Muscle layer of colon (tissue), 2 donors: Measurements from ENCODE around the gene RTP4.

ENCODE experiments used
- H3K27ac ChIP-seq: one replicate; pipeline ENCODE4 v1.7.0; 2013; ENCODE audit warnings: low read depth, mild to moderate bottlenecking, low read length, moderate library complexity
- H3K27me3 ChIP-seq, 2 donors: one replicate each; pipeline ENCODE4 v1.7.0; 2013; ENCODE audit warnings: low read length in 2 of 2, mild to moderate bottlenecking in 2 of 2; ENCODE audit not compliant: insufficient read depth in 2 of 2, control insufficient read depth in 1 of 2
- H3K36me3 ChIP-seq: one replicate; pipeline ENCODE4 v1.7.0; 2013; ENCODE audit warnings: mild to moderate bottlenecking, low read length; ENCODE audit not compliant: insufficient read depth
- H3K4me1 ChIP-seq: one replicate; pipeline ENCODE4 v1.7.0; 2013; ENCODE audit warnings: mild to moderate bottlenecking, low read length; ENCODE audit not compliant: insufficient read depth
- H3K4me3 ChIP-seq, 2 donors: one replicate each; pipeline ENCODE4 v1.7.0; 2013; ENCODE audit warnings: low read length in 2 of 2, low read depth in 1 of 2, mild to moderate bottlenecking in 1 of 2, moderate library complexity in 1 of 2
- H3K9ac ChIP-seq: one replicate; pipeline ENCODE4 v1.7.0; 2013; ENCODE audit warnings: low read length
- H3K9me3 ChIP-seq: one replicate; pipeline ENCODE4 v1.7.0; 2013; ENCODE audit warnings: mild to moderate bottlenecking, low read length
- donor health status: abdominal sarcoma.
- donor health status: Adenocarcinoma of cecum.

Gene RTP4

DNA sequence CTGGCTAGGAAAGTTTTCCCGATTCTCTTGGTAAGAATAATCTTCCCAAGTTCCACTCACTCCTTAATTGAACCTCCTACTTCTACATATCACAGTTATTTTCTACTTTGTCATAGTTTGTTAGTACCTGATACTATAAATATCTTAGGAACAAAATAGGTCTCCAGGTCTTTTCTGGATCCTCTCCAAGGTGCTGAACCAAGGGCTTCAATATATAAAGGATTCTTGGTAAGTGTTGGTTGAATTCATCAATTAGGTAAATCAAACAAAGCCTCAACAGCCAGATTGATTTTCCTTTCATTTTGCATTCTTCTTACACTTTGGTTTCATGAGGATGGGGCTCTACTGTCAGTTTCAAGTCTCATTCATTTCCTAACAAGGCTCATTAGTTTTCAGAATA lies 27.6 kb upstream of the RTP4 start:
- Histone ChIP-seq H3K4me3 (no peak overlapping the region), H3K27ac (no peak overlapping the region), H3K27me3 (no peaks in the 10 kb centered on the region), H3K9me3 (no peaks in the 10 kb centered on the region), H3K36me3 (no peaks in the 10 kb centered on the region), H3K4me1 (no peaks in the 10 kb centered on the region), H3K9ac (no peak overlapping the region)

DNA sequence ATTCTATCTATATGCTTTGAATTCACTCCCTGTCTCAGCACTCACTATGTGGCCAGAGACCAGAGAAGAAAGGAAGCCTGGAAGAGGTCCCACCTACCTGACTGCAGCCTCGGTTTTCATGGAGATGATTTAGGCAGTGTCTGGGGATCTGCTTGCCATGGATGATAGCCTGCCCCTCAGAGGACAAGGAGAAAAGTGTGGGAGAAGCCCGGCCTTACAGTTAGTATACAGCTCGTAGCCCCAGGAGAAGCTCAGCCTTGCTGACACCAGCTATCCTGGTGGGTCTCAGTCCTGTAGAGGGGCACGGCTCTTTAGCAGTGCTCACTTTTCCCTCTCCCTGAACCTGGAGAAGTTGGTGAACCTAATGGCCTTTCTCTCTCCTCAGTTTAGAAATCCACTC lies 25.9 kb upstream of the RTP4 start:
- Histone ChIP-seq H3K9ac (no peak overlapping the region), H3K27me3 (no peaks in the 10 kb centered on the region), H3K4me1 (no peaks in the 10 kb centered on the region)

DNA sequence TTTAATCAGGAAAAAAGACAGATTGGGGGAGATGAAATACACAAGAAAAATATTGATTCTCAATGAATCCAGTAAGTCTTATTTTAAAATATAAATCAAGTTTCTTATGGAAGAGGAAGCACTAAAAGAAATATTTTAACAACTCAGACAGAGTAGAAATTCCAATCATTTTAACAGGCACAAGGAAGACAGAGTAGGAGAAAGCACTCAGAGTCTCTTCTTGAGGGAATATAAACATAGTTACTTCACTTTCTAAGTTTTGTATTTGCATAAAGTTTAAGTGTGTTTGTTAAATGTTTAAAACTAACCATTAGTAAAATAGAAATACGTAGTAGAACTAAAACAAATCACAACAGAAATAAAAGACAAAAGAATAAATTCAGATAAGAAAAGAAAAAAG lies 24.5 kb upstream of the RTP4 start:
- H3K4me1 ChIP-seq: no peaks in the 10 kb centered on the region
- no peak overlapping the region for H3K4me3 ChIP-seq
- H3K9me3 ChIP-seq: no peaks in the 10 kb centered on the region
- no peaks in the 10 kb centered on the region for H3K36me3 ChIP-seq
- H3K27ac ChIP-seq: no peak overlapping the region
- H3K27me3 ChIP-seq: no peaks in the 10 kb centered on the region
- no peak overlapping the region for H3K9ac ChIP-seq

More for the DNA sequence above, 25.9 kb upstream of the RTP4 start:
- Histone ChIP-seq H3K4me3 (no peak overlapping the region), H3K27ac (no peak overlapping the region), H3K9me3 (no peaks in the 10 kb centered on the region), H3K36me3 (no peaks in the 10 kb centered on the region)

DNA sequence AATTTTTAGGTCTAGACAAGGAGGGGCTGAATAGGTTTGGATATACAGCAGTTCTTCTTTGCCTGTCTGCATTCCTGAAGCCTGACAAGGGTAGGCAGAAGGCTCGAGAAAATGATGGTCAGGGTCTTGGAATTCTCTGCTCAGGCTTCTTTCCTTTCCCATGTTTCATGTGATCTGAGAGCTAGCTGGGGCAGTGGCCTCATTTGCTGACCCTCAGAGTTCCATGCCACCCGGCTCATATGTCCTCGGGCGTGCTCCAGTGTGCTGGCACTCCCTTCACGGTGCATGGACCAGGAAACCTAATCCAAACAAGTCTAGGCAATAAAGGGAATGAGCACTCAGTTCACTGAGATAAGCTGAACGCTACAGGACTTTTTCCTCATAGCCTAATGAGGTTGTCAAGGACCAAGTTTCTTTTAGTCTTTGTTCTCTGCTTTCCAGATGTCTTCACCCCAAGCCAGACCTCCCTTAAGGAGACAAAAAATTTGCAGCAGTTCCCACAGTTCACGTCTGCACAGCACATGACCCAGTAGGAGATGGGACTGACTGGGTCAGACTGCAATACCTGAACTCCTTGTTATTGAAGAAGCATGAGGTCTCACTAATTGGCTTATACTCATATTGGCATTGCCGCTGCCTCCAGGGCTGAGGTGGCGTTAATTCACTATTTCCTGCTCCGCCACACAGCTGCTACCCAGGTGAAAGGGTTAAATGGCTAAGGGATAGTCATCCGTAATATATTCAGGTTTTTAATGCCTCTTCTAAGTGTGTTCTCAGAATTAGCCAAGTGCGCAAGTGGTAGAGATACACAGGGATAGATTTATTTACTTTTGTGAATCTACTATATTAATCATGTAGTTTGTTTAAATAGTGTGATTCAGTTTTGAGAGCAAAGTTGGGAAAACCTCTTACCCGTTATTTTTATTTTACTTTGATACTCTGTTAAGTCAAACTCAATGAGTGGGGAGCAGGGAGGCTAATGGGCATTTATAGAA lies 15.3 kb upstream of the RTP4 start:
- Histone ChIP-seq H3K9me3 (no peaks in the 10 kb centered on the region), H3K36me3 (no peaks in the 10 kb centered on the region), H3K27me3 (no peaks in the 10 kb centered on the region), H3K9ac (no peak overlapping the region), H3K4me3 (no peak overlapping the region), H3K4me1 (no peaks in the 10 kb centered on the region), H3K27ac (no peak overlapping the region)

GRCh38 chr3:187358068-187358467 lies 10.1 kb upstream of the RTP4 start:
- Histone ChIP-seq H3K4me1 (no peaks in the 10 kb centered on the region), H3K9ac (no peak overlapping the region), H3K27ac (no peak overlapping the region), H3K27me3 (no peaks in the 10 kb centered on the region), H3K9me3 (no peaks in the 10 kb centered on the region), H3K4me3 (no peak overlapping the region), H3K36me3 (no peaks in the 10 kb centered on the region)

DNA sequence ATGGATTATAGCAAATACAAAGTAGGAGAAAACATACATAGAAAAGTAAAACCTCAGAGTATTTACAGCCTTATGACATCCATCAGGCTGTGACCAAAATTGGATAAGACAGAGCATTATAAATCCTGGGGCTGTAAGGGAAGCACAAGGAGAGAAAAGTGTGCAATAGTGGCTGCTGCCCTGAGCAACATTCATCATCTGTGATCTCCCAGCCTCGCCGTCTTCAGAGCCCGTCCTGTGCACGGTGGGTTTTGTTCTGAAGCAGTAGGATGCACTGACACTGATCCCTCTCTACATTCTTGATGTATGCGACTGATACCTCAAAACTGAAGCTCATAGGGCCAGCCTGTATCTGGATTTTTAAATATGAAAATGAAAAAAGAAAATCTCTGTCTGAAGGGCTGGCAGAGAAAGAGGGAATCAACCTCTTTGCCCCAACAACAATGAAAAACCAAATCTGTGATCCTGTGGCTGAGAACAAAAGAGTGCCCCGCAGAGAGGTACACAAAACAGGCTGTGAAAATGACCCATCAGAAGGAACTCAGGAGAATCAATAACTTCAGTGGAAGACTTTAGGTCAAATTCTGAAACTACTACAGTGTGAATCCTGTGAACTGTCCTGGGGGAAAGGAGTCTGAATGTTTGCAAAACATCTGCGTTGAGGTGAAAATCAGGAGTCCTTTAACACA lies 8.2 kb upstream of the RTP4 start:
- no peak overlapping the region for H3K4me3 ChIP-seq
- H3K9me3 ChIP-seq: no peaks in the 10 kb centered on the region
- H3K4me1 ChIP-seq: no peaks in the 10 kb centered on the region
- no peaks in the 10 kb centered on the region for H3K27me3 ChIP-seq
- H3K27ac ChIP-seq: no peak overlapping the region
- no peak overlapping the region for H3K9ac ChIP-seq
- no peaks in the 10 kb centered on the region for H3K36me3 ChIP-seq

GRCh38 chr3:187360596-187360995 lies 7.6 kb upstream of the RTP4 start:
- no peaks in the 10 kb centered on the region for H3K27me3 ChIP-seq
- no peak overlapping the region for H3K4me3 ChIP-seq
- H3K4me1 ChIP-seq: no peaks in the 10 kb centered on the region
- H3K27ac ChIP-seq: no peak overlapping the region
- no peaks in the 10 kb centered on the region for H3K36me3 ChIP-seq
- H3K9me3 ChIP-seq: no peaks in the 10 kb centered on the region
- H3K9ac ChIP-seq: no peak overlapping the region

DNA sequence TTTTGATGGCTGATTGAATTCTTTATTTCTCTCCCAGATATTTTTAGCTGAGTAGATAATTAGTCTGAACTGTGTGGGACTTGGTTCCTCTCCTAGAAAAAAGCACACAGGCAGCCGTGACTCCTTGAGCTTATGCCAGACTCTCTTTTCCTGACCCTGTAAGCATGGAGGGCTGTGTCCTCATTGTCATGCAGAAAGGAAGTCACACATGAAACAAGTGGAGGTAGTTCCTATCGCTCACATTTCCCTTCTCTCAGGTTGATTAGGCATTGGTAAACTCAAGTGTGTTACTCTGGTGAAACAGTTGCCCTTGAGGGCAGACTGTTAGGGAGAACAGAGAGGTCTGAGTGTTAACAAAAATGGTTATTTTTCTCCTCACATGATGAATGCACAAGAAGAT lies 6.3 kb upstream of the RTP4 start:
- H3K9me3 ChIP-seq: no peaks in the 10 kb centered on the region
- H3K36me3 ChIP-seq: no peaks in the 10 kb centered on the region
- no peaks in the 10 kb centered on the region for H3K4me1 ChIP-seq
- H3K9ac ChIP-seq: no peak overlapping the region
- no peak overlapping the region for H3K27ac ChIP-seq
- no peak overlapping the region for H3K4me3 ChIP-seq
- H3K27me3 ChIP-seq: no peaks in the 10 kb centered on the region

DNA sequence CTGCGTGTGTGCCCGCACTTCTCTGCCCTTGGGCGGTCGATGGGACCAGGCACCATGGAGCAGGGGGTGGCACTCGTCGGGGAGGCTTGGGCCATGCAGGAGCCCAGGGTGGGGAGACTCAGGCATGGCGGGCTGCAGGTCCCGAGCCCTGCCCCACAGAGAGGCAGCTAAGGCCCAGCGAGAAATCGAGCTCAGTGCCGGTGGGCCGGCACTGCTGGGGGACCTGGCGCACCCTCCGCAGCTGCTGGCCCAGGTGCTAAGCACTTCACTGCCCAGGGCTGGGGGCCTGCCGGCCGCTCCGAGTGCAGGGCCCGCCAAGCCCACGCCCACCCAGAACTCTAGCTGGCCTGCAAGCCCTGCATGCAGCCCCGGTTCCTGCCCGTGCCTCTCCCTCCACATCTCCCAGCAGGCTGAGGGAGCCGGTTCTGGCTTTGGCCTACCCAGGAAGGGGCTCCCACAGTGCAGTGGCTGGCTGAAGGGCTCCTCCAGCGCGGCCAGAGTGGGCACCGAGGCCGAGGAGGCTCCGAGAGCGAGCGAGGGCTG lies 553 bp upstream of the RTP4 start:
- Histone ChIP-seq H3K9me3 (no peaks in the 10 kb centered on the region), H3K4me3 (peak overlapping the region; percentile 4 to 76), H3K36me3 (peaks cover 11% of the 10 kb centered on the region), H3K9ac (peak overlapping the region; percentile 59), H3K27ac (no peak overlapping the region), H3K27me3 (no peaks in the 10 kb centered on the region), H3K4me1 (peaks cover 10% of the 10 kb centered on the region)

DNA sequence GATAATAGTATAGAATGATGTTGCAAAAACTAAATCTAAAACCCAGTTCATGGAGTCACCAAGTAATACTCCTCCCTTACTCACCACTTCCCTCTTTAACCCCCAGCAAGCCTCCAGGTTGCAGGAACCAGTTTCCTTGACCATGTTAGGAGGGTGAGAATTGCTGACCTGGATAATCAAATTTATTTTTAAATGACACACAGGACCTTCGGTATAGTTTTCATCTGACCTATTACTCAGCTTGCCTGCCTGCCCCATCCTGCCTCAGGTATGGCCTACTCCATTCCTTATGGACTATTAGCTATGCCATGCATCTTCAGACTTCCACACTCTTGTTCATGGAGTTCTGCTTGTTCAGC lies 883 bp downstream of the RTP4 start:
- Histone ChIP-seq H3K36me3 (peaks cover 11% of the 10 kb centered on the region), H3K4me3 (peak overlapping the region; percentile 3 to 76), H3K9ac (peak overlapping the region; percentile 59), H3K4me1 (peaks cover 10% of the 10 kb centered on the region), H3K9me3 (no peaks in the 10 kb centered on the region), H3K27me3 (no peaks in the 10 kb centered on the region), H3K27ac (peak overlapping the region; percentile 87)

- Histone ChIP-seq H3K27me3 (no peaks in the 10 kb centered on the region), H3K4me1 (peaks cover 10% of the 10 kb centered on the region), H3K36me3 (peaks cover 11% of the 10 kb centered on the region), H3K9ac (no peak overlapping the region), H3K4me3 (peak overlapping the region in 1 of 2 donors; percentile 19), H3K9me3 (no peaks in the 10 kb centered on the region), H3K27ac (no peak overlapping the region)
These were observed 1.9 kb downstream of the RTP4 start for GRCh38 chr3:187370051-187370450.
